ENCODE measurements around the gene ACACA.

DNA sequence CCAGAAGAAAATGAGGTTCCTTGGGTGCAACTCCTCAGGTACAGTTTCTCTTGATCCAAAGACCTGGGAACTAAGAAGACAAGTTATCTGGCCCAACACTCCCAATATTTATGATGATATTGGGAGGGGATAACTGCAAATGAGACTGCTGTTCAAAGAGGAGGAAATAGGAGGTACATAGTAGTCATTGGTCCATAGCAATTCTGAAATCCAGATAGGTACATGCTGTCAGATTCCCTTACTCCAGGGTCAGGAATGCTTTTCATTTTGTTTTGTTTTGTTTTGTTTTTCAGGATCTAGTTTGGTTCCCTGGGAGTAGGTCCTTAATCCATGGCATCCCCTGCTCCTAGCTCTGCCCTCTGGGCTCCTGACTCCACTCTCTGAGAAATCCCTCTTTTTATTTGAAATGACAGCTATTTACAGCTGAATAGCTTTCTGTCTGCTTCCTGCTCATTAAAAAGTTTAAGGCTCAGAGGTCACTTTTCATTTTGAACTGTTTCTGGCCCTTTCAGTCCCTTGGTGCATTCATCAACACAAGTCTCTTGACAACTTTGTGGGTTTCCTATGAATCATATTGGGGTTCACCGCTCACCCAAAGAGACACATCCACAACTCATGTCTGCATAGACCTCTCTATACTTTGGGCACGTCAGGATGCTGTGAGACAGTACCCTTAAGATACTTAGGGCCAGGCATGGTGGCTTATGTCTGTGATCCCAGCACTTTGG, 141.0 kb downstream of the ACACA start:
- TF ChIP-seq, protein P1, sequence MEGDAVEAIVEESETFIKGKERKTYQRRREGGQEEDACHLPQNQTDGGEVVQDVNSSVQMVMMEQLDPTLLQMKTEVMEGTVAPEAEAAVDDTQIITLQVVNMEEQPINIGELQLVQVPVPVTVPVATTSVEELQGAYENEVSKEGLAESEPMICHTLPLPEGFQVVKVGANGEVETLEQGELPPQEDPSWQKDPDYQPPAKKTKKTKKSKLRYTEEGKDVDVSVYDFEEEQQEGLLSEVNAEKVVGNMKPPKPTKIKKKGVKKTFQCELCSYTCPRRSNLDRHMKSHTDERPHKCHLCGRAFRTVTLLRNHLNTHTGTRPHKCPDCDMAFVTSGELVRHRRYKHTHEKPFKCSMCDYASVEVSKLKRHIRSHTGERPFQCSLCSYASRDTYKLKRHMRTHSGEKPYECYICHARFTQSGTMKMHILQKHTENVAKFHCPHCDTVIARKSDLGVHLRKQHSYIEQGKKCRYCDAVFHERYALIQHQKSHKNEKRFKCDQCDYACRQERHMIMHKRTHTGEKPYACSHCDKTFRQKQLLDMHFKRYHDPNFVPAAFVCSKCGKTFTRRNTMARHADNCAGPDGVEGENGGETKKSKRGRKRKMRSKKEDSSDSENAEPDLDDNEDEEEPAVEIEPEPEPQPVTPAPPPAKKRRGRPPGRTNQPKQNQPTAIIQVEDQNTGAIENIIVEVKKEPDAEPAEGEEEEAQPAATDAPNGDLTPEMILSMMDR (IDR thresholded peaks at IDR 0.05): no peak
- TF ChIP-seq POLR2A (IDR thresholded peaks at IDR 0.05) (no peak), EP300 (IDR thresholded peaks at IDR 0.05) (no peak), POLR2AphosphoS5 (IDR thresholded peaks at IDR 0.05) (no peak)

Data from suprapubic skin (tissue), 4 donors.